Renal cortex interstitium (tissue), 11 donors: ENCODE data around the gene OFD1. TPM values are rescaled to one million over a fixed set of nuclear protein-coding genes. Genes with fewer than 3 reads are reported as not detected.

Experiments used
- DNase-seq, 11 donors: peaks; one replicate each; pipeline ENCODE4 v3.0.0-alpha.2; 2013; ENCODE audit warnings: low read depth in 9 of 11, low spot score in 4 of 11; ENCODE audit errors: extremely low read depth in 1 of 11
- polyA plus RNA-seq, 3 donors: library from polyadenylated mRNA; unstranded; fragments of 120-200 nt; gene quantifications; one replicate each; pipeline ENCODE4 v1.2.1, GENCODE V29; 2013; ENCODE audit not compliant: insufficient read length in 3 of 3

The OFD1 gene
- polyA plus RNA-seq, 3 donors: 35.5 to 72.5 (median 43.3) TPM

- DNase-seq: no peak
These were observed 41.8 kb downstream of the OFD1 start for GRCh38 chrX:13776387-13776786.

GRCh38 chrX:13778916-13779315 lies 44.4 kb downstream of the OFD1 start:
- no peak for DNase-seq

- no peak for DNase-seq
These were observed 46.4 kb downstream of the OFD1 start for GRCh38 chrX:13780868-13781427.

- DNase-seq: no peak
These were observed 51.5 kb downstream of the OFD1 start for GRCh38 chrX:13786048-13786447.

GRCh38 chrX:13790206-13791131 lies 55.9 kb downstream of the OFD1 start:
- no peak for DNase-seq

- no peak for DNase-seq
These were observed 56.6 kb downstream of the OFD1 start for GRCh38 chrX:13791145-13791544.

- no peak for DNase-seq
These were observed 57.0 kb downstream of the OFD1 start for GRCh38 chrX:13791559-13791958.

GRCh38 chrX:13793897-13794296 lies 59.3 kb downstream of the OFD1 start:
- no peak for DNase-seq

GRCh38 chrX:13794417-13794816 lies 59.9 kb downstream of the OFD1 start:
- no peak for DNase-seq

- no peak for DNase-seq
These were observed 63.0 kb downstream of the OFD1 start for GRCh38 chrX:13797512-13797911.

GRCh38 chrX:13798184-13798583 lies 63.6 kb downstream of the OFD1 start:
- no peak for DNase-seq

- no peak for DNase-seq
These were observed 68.6 kb downstream of the OFD1 start for GRCh38 chrX:13803116-13803515.

GRCh38 chrX:13805241-13805640 lies 70.7 kb downstream of the OFD1 start:
- DNase-seq: no peak

GRCh38 chrX:13808293-13808692 lies 73.7 kb downstream of the OFD1 start:
- no peak for DNase-seq

- DNase-seq: no peak
These were observed 74.3 kb downstream of the OFD1 start for GRCh38 chrX:13808865-13809264.

GRCh38 chrX:13815664-13816063 lies 81.1 kb downstream of the OFD1 start:
- no peak for DNase-seq

- DNase-seq: no peak
These were observed 81.6 kb downstream of the OFD1 start for GRCh38 chrX:13816176-13816575.

- peak in 2 of 11 donors; percentile 2 to 3 for DNase-seq
These were observed 82.4 kb downstream of the OFD1 start, which contains the start of gene GPM6B for GRCh38 chrX:13816643-13817627. TSS of gene GPM6B (minus strand) at chrX:13817093. CDS start at chrX:13816904, 189 bp downstream.
